CD4-positive, alpha-beta T cell treated with Interleukin-17A for 1 hour (primary cell): ENCODE data around the gene UBFD1.
"Not testable (repeated sequence)": the region's sequence is repeated elsewhere in the genome, so short reads cannot be mapped to it uniquely, and the experiment has no call there.

Experiments used
- DNase-seq: peaks from one replicate; pipeline ENCODE4 v3.0.0-alpha.2; 2020

Gene UBFD1

GRCh38 chr16:23556881-23557778 lies at the start of gene UBFD1, which contains the start of gene EARS2:
Gene UBFD1, plus strand, starts transcription at chr16:23557727. Its CDS starts 16 bp downstream, at chr16:23557743.
Gene EARS2, minus strand, starts transcription at chr16:23557350. Its CDS starts 7 bp downstream, at chr16:23557343.
- peak; percentile 96 for DNase-seq

GRCh38 chr16:23508589-23509440 lies 48.7 kb upstream of the UBFD1 start:
- DNase-seq: no peak

GRCh38 chr16:23509441-23509754 lies 48.1 kb upstream of the UBFD1 start:
- no peak for DNase-seq

- peak; percentile 48 for DNase-seq
These were observed 47.8 kb upstream of the UBFD1 start for GRCh38 chr16:23509782-23510163.

- peak; percentile 81 for DNase-seq
These were observed 47.2 kb upstream of the UBFD1 start, which contains the start of gene GGA2 for GRCh38 chr16:23510164-23510914. Gene GGA2, minus strand, starts transcription at chr16:23510494. Its CDS starts 83 bp downstream, at chr16:23510411.

- not testable (repeated sequence) for DNase-seq
These were observed 46.6 kb upstream of the UBFD1 start for GRCh38 chr16:23510915-23511270.

GRCh38 chr16:23511731-23512130 lies 45.8 kb upstream of the UBFD1 start:
- DNase-seq: no peak

GRCh38 chr16:23512168-23512695 lies 45.3 kb upstream of the UBFD1 start:
- DNase-seq: no peak

- DNase-seq: peak; percentile 58
These were observed 43.0 kb upstream of the UBFD1 start for GRCh38 chr16:23514381-23515152.

GRCh38 chr16:23515881-23516280 lies 41.6 kb upstream of the UBFD1 start:
- DNase-seq: no peak

GRCh38 chr16:23516366-23517137 lies 41.0 kb upstream of the UBFD1 start:
- DNase-seq: no peak

- no peak for DNase-seq
These were observed 39.1 kb upstream of the UBFD1 start for GRCh38 chr16:23518435-23518891.

GRCh38 chr16:23519282-23519681 lies 38.2 kb upstream of the UBFD1 start:
- DNase-seq: no peak

GRCh38 chr16:23520500-23520899 lies 37.0 kb upstream of the UBFD1 start:
- no peak for DNase-seq

GRCh38 chr16:23521037-23521743 lies 36.3 kb upstream of the UBFD1 start:
- DNase-seq: no peak

GRCh38 chr16:23521965-23522364 lies 35.6 kb upstream of the UBFD1 start:
- DNase-seq: no peak

- no peak for DNase-seq
These were observed 34.2 kb upstream of the UBFD1 start for GRCh38 chr16:23523321-23523720.

GRCh38 chr16:23523876-23524385 lies 33.6 kb upstream of the UBFD1 start:
- DNase-seq: no peak

- DNase-seq: no peak
These were observed 32.6 kb upstream of the UBFD1 start for GRCh38 chr16:23524886-23525285.
